Measurements from ENCODE around the gene DNAJC7. TPM values are rescaled to one million over a fixed set of nuclear protein-coding genes. Genes with fewer than 3 reads are reported as not detected.
"Not testable (repeated sequence)": the region's sequence is repeated elsewhere in the genome, so short reads cannot be mapped to it uniquely, and the experiment has no call there.

The DNAJC7 gene
- total RNA-seq, 1 experiment from 2014 or later = 147 TPM

DNA sequence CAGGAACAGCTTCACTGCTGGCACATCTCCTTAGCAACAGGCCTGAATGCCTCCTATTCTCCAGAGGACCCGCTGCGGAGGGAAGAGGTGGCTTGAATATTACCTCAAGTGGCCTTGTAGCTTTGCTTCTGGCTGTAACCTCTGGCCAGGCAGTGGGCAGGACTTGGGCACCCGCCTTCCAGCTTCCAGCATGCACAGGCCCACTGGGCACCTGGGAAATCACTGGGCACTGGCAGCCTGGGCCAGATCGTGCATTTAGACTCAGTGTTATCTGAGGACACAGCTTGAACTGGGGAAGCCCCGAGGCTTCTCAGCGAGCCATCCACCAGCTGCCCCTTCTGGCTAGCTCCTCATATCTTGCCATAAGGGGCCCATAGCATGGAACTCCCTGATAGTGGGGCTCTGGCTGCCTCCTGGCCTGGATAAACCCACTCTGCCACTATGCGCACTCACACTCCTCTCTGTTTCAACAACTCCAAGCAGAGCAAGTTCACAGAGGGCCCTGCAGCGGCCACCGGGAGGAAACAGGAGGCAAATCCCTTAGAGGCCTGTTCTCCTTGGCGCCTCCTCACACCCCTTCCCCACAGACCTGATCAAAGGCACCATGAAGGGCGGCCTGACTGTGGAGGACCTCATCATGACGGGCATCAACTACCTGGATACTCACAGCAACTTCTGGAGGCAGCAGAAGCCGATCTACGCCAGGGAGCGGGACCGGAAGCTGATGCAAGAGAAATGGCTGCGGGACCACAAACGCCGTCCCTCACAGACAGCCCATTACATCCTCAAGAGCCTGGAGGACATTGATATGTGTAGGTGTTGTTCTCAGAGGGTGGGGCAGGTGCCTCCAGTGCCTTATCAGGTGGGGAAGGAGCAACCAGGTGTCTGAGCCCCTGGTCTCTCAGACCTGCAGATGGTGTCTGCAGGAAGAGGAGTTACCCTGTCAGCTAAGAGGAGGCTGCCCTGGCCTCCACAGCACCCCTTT lies 79.0 kb downstream of the DNAJC7 start:
- Mint-ChIP-seq H3K36me3 (ENCODE audit: insufficient read depth, unreplicated experiment) (no peaks in the 10 kb centered on the region), H3K27ac (ENCODE audit: unreplicated experiment) (no peak overlapping the region), H3K4me1 (ENCODE audit: low read depth, unreplicated experiment) (no peaks in the 10 kb centered on the region), H3K27me3 (ENCODE audit: insufficient read depth, unreplicated experiment) (no peaks in the 10 kb centered on the region), H3K9me3 (ENCODE audit: unreplicated experiment) (no peaks in the 10 kb centered on the region), H3K4me3 (ENCODE audit: unreplicated experiment) (no peak overlapping the region)
- H3K4me1 ChIP-seq = peaks cover 9% of the 10 kb centered on the region
- no peaks in the 10 kb centered on the region for H3K9me3 ChIP-seq
- intact Hi-C loops (cut with micrococcal nuclease; ENCODE audit: unreplicated experiment) = no loop called here
- DNase-seq = no peak
- H3K36me3 ChIP-seq (ENCODE audit: control insufficient read depth, insufficient read depth, low read length) = no peaks in the 10 kb centered on the region; the same call in 1 of the 2 replicates
- no peaks in the 10 kb centered on the region for H3K27me3 ChIP-seq (replicated peaks; ENCODE audit: control insufficient read depth, insufficient read depth, low read length)
- H3K4me3 ChIP-seq (ENCODE audit: low read depth, low read length) = no peak overlapping the region
- CTCF ChIA-PET = interaction anchor here (0.5 to 1.3 kb wide), 2 partner anchors 8 to 138 kb away, joined by 3 to 4 read pairs; partner anchors contain the start of gene ODAD4
- no TSS peak for BruUV-seq (replicated peaks)
- no peak for TF ChIP-seq CTCF (IDR thresholded peaks at IDR 0.05; ENCODE audit: insufficient read depth in 1 of 2, low read depth in 1 of 2, low read length in 1 of 2, severe bottlenecking in 1 of 2, unreplicated experiment in 1 of 2)
- POLR2A ChIA-PET = no interaction called here

DNA sequence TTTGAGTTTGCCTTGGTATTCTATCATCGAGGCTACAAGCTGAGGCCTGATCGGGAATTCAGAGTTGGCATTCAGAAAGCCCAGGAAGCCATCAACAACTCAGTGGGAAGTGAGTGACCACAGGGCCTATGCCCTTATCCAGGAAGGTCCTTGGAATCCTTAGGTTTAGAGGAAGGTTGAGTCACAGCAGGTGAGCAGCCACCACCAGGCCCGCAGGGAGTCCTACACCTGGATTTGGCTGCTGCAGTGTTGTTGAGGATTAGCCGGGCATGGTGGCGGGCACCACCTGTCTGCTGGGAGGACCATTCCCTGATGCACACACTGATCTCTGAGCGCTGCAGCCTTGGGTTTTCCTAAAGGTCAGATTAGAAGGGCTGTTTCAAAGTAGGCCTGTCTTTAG lies 81.6 kb downstream of the DNAJC7 start:
- intact Hi-C loops (cut with micrococcal nuclease; ENCODE audit: unreplicated experiment) = no loop called here
- no peak for DNase-seq
- POLR2A ChIA-PET = no interaction called here
- Histone ChIP-seq H3K4me1 (peaks cover 4% of the 10 kb centered on the region; the same call in 1 of the 2 replicates), H3K9me3 (no peaks in the 10 kb centered on the region), H3K36me3 (ENCODE audit: control insufficient read depth, insufficient read depth, low read length) (no peaks in the 10 kb centered on the region; the same call in 1 of the 2 replicates), H3K27me3 (replicated peaks; ENCODE audit: control insufficient read depth, insufficient read depth, low read length) (no peaks in the 10 kb centered on the region), H3K4me3 (ENCODE audit: low read depth, low read length) (no peak overlapping the region)
- Mint-ChIP-seq H3K4me3 (ENCODE audit: unreplicated experiment) (no peak overlapping the region), H3K27me3 (ENCODE audit: insufficient read depth, unreplicated experiment) (no peaks in the 10 kb centered on the region), H3K36me3 (ENCODE audit: insufficient read depth, unreplicated experiment) (peaks cover under 1% of the 10 kb centered on the region), H3K4me1 (ENCODE audit: low read depth, unreplicated experiment) (no peaks in the 10 kb centered on the region), H3K27ac (ENCODE audit: unreplicated experiment) (no peak overlapping the region), H3K9me3 (ENCODE audit: unreplicated experiment) (no peaks in the 10 kb centered on the region)
- TF ChIP-seq CTCF (IDR thresholded peaks at IDR 0.05; ENCODE audit: insufficient read depth in 1 of 2, low read depth in 1 of 2, low read length in 1 of 2, severe bottlenecking in 1 of 2, unreplicated experiment in 1 of 2) = no peak
- CTCF ChIA-PET = no interaction called here
- BruUV-seq (replicated peaks) = no TSS peak

DNA sequence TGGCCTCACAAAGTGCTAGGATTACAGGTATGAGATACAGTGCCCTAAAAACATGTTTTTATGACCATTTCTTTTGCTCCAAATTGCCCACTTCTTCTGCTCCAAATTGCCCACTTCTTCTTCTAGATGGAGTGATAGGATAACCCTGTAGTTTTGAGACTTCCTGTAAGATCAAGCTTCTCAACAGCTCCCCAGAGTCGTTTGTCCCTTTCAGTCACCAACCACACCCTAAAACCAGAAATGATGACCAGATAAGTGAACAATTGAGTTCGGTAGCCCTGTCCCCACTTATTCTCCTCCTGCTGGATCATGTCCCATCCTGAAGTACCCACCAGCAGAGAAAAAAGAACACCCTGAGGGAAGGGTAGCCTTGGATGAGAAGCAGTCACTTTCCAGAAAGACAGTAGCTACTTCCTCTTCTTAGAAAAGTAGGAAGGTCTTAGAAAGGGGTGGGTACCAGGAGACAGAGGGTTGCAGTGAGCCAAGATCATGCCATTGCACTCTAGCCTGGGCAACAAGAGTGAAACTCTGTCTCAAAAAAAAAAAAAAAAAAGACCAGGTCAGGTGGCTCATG lies 84.3 kb downstream of the DNAJC7 start:
- Mint-ChIP-seq H3K36me3 (ENCODE audit: insufficient read depth, unreplicated experiment) (peaks cover 8% of the 10 kb centered on the region), H3K27me3 (ENCODE audit: insufficient read depth, unreplicated experiment) (no peaks in the 10 kb centered on the region), H3K4me1 (ENCODE audit: low read depth, unreplicated experiment) (peaks cover 17% of the 10 kb centered on the region), H3K27ac (ENCODE audit: unreplicated experiment) (no peak overlapping the region), H3K9me3 (ENCODE audit: unreplicated experiment) (no peaks in the 10 kb centered on the region), H3K4me3 (ENCODE audit: unreplicated experiment) (no peak overlapping the region)
- Histone ChIP-seq H3K4me1 (peaks cover 4% of the 10 kb centered on the region; the same call in 1 of the 2 replicates), H3K36me3 (ENCODE audit: control insufficient read depth, insufficient read depth, low read length) (no peaks in the 10 kb centered on the region; the same call in 1 of the 2 replicates), H3K4me3 (ENCODE audit: low read depth, low read length) (no peak overlapping the region), H3K27me3 (replicated peaks; ENCODE audit: control insufficient read depth, insufficient read depth, low read length) (no peaks in the 10 kb centered on the region), H3K9me3 (no peaks in the 10 kb centered on the region)
- intact Hi-C loops (cut with micrococcal nuclease; ENCODE audit: unreplicated experiment) = no loop called here
- DNase-seq = no peak
- CTCF ChIA-PET = interaction anchor here (0.6 to 0.7 kb wide), 3 partner anchors 76 to 132 kb away, joined by 3 to 7 read pairs (median 3); no protein-coding TSS in a partner anchor
- BruUV-seq (replicated peaks) = no TSS peak
- POLR2A ChIA-PET = interaction anchor here (0.7 to 0.9 kb wide), 2 partner anchors 13 to 122 kb away, joined by 3 to 5 read pairs; no protein-coding TSS in a partner anchor
- no peak for TF ChIP-seq CTCF (IDR thresholded peaks at IDR 0.05; ENCODE audit: insufficient read depth in 1 of 2, low read depth in 1 of 2, low read length in 1 of 2, severe bottlenecking in 1 of 2, unreplicated experiment in 1 of 2)

- peaks cover 17% of the 10 kb centered on the region for H3K4me1 Mint-ChIP-seq (ENCODE audit: low read depth, unreplicated experiment)
- H3K9me3 Mint-ChIP-seq (ENCODE audit: unreplicated experiment); POLR2A ChIA-PET; H3K27me3 Mint-ChIP-seq (ENCODE audit: insufficient read depth, unreplicated experiment); intact Hi-C loops (cut with micrococcal nuclease; ENCODE audit: unreplicated experiment); H3K4me1 ChIP-seq; H3K4me3 Mint-ChIP-seq (ENCODE audit: unreplicated experiment); H3K4me3 ChIP-seq (ENCODE audit: low read depth, low read length); BruUV-seq (replicated peaks); DNase-seq; CTCF ChIA-PET; H3K27me3 ChIP-seq (replicated peaks; ENCODE audit: control insufficient read depth, insufficient read depth, low read length); H3K27ac Mint-ChIP-seq (ENCODE audit: unreplicated experiment); H3K9me3 ChIP-seq; H3K36me3 ChIP-seq (ENCODE audit: control insufficient read depth, insufficient read depth, low read length); H3K36me3 Mint-ChIP-seq (ENCODE audit: insufficient read depth, unreplicated experiment): not testable (repeated sequence)
Observed at GRCh38 chr17:41931715-41932114, 85.5 kb downstream of the DNAJC7 start.

Data from Caco-2 (cell line).